Measurements from ENCODE around the gene BUB3.

GRCh38 chr10:123204127-123204461 lies 49.9 kb downstream of the BUB3 start:
- TF ChIP-seq NPAS2 (CRISPR knock-in tag; IDR thresholded peaks at IDR 0.05; ENCODE audit: borderline replicate concordance) (no peak), POLR2A (IDR thresholded peaks at IDR 0.05; ENCODE audit: low read length) (no peak), CTCF (IDR thresholded peaks at IDR 0.05) (no peak)
